GM18873 (cell line): ENCODE results near the gene OR14J1.
"Not testable (repeated sequence)": the region's sequence is repeated elsewhere in the genome, so short reads cannot be mapped to it uniquely, and the experiment has no call there.

Source experiments
- ATAC-seq: cut with Tn5 transposase; IDR thresholded peaks from one replicate; pipeline ENCODE4 v1.9.1; 2021; ENCODE audit warnings: mild to moderate bottlenecking, moderate library complexity, moderate number of reproducible peaks; ENCODE audit not compliant: unreplicated experiment, low FRiP score

OR14J1 gene, protein sequence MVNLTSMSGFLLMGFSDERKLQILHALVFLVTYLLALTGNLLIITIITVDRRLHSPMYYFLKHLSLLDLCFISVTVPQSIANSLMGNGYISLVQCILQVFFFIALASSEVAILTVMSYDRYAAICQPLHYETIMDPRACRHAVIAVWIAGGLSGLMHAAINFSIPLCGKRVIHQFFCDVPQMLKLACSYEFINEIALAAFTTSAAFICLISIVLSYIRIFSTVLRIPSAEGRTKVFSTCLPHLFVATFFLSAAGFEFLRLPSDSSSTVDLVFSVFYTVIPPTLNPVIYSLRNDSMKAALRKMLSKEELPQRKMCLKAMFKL

DNA sequence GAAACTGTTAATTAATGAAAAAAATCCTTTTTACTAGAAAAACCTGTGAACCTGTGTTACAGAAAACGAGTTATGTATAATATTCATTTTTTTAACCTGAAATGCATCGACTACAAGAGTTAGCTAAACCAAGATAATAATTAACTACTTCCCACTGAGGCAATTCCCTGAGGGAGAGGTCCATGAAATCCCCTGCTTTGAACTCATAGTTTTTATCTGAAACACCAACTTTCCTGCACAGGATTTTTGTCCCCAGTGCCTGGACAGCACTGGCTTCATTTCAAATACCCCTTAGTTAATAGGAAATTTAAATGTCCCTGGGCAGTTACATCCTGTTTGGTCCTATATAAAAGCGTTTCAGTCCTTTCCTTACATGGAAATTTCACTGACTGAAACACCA lies at the start of gene OR14J1:
Gene OR14J1 (plus strand): TSS at position 386 of the 400 bp plus-strand sequence. CDS start 4,989 bp downstream, outside the sequence.
- ATAC-seq = no peak

DNA sequence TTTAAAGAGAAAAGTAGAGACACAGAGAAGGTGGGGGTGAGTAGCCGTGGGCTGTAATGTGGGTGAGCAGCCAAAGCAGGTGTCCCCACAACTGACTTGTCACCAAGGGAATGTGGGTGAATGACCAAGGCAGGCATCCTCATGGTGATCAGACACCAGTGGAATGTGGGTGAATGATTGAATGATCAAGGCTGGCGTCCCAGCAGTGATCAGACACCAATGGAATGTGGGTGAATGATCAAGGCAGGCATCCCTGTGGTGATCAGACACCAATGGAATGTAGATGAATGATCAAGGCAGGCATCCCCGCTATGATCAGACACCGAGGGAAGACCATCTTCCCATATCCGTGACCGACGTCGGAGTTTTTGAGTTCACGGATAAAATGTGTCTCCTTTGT lies 49.8 kb upstream of the OR14J1 start:
- no peak for ATAC-seq

DNA sequence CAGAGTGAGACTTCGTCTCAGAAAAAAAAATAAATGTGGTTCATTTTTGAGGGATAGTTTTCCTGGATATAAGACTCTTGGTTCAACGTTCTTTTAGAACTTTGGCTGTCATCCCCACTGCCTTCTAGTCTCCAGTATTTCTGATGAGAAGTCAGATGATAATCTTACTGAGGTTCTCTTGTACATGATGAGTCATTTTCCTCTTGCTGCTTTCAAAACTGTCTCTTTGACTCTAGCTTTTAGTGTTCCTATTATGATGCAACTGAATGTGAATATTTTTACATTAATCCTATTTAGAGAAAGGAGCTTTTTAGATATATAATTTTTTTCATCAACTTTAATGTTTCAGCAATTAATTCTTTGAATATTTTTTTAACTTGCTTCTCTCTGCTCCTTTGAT lies 46.0 kb upstream of the OR14J1 start:
- no peak for ATAC-seq

DNA sequence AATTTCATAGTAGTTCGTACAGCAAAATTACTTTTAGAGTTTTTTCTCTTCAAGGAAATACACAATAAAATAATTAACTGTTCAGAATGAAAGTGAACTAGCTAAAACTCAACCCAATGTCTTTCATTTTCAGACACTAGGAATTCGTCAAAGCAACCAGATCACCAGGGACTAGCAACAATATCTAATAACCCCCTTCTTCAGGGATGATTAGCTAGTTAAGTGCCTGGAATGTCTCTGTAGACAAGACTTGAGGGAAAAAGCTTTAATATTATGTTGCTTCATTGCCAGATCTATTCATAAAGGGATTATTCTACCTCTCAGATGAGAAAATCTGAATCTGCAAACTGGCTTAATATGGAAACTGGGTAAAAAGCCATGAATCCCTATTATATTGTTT lies 41.8 kb upstream of the OR14J1 start:
- no peak for ATAC-seq

DNA sequence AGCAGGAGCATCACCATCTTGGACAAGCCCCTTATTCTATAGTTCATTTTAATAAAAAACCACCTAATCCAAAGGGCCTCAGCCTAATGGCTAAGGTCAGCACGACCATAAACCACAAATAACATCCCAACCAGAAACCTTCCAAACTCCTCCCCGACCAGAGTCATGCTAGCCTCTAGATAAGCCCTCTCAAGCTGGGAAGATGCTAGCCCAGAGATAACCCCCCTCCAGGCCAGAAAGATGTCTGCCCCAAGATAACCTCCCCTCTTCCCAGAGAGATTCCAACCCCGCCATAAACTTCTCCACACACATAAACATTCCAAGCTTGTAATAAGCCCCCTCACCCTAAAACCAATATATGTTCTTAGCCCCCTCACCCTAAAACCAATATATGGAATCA lies 38.5 kb upstream of the OR14J1 start:
- ATAC-seq = no peak

DNA sequence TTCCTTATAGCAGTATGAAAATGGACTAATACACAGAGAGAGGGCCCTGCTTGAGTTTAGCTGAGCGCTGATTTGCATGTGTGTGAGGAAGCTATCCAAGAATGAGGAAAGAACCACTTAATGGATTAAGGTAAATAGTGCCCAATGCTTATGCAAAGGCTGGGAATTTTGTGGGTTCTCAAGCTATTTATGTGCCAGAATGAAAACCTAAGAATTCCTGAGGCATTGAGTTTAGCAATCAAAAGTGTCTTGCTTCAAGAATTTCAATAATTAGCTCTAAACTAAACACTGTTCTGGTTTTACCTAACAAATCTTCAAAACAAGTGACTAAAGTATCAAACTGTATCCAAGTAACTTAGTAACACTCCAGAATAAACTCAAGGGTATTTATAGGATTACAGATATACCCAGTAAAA lies 7.0 kb upstream of the OR14J1 start:
- no peak for ATAC-seq

DNA sequence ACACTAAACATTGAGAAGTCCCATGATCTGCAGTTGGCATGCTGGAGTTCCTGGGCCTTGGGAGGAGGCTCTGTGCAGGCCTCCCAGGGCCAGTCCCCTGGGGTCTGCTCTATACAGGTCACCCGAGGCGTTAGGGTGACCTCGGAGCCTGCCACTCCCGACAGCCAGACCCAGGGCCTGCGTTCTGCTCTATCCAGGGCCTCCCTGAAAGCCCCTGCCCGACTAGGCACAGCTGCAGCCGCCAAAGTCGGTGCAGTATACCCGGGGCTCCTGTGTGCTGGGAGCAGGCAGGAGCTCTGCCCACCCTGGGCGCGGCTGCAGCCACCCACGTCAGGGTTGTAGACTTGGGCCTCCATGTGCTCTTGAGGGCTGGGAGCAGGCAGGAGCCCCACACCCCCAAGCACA lies 6.3 kb upstream of the OR14J1 start:
- ATAC-seq = no peak

DNA sequence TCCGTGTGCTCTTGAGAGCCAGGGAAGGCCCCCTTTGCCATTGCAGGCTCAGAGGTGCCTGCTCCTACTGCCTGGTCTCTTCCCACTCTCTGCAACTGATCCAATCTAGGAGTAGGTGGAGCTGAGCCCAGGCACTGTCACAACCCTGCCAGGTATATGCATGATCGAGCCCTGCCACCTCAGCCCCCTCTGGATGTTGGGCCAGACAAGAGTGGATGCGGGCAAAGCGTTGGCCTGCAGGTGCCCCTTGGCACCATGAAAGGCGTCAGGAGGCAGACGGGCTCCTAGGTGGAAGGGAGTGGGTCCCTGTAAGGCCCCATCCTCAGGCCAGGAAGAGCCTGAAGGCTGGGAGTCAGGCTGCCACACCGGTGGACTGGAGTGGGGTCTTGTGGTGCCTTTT lies 5.9 kb upstream of the OR14J1 start:
- no peak for ATAC-seq

DNA sequence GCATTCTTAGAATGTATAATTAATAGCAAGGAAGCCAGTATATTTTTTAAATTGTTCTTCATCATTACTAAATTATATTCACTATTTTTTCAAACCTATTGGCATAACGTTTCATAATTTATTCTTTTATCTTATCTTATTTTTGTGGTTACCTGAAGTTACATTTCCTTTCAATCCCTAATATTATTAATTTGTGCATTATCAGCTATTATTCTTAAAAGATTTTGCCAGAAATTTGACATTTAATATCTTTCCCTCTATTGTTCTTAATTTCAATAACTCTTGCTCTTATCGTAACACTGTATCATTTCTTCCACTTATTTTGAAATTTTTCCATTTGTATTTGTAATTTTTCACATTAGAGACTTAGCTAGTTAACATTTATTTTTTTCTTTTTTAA lies 18.4 kb downstream of the OR14J1 start:
- no peak for ATAC-seq

DNA sequence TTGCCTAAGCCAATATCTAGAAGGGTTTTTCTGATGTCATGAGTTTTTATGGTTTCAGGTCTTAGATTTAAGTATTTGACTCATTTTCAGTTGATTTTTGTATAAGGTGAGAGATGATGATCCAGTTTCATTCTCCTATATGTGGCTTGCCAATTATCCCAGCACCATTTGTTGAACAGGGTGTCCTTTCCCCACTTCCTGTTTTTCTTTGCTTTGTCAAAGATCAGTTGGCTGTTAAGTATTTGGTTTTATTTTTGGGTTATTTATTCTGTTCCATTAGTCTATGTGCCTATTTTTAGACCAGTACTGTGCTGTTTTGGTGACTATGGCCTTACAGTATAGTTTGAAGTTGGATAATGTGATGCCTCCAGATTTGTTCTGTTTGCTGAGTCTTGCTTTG lies 21.8 kb downstream of the OR14J1 start:
- ATAC-seq = not testable (repeated sequence)

DNA sequence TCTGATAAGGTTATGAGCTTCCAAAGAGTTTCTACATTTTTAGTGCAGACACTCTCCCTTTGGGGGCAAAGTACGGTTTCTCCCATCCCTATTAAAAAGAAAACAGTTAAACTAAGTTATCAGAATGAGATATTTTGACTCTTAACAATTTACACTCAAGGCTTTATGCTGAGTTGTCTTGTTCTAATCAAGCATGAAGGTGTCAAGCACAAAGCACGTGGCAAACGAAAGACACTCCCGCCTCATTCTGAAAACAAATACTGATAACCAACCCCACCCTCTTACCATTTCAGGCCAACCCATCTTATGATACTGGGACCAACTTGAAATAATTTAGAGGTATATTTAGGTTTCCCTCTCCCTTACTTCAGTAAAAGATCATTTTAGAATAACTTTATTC lies 24.3 kb downstream of the OR14J1 start:
- no peak for ATAC-seq

DNA sequence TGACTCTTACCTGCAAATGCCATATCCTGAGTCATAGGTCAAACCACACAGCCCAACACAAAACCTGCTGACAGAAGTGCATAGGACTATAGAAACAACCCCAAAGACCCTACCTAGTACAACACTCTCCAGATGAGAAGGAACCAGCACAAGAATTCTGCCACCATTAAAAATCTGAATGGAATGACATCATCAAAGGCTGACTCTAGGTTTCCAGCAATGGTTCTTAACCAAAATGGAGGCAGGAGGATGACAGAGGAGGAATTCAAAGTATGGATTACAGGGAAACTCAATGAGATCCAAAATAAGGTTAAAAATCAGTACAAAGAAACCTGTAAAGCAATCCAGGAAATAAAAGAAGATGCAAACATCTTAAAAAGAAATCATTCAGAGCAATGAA lies 31.2 kb downstream of the OR14J1 start:
- no peak for ATAC-seq

DNA sequence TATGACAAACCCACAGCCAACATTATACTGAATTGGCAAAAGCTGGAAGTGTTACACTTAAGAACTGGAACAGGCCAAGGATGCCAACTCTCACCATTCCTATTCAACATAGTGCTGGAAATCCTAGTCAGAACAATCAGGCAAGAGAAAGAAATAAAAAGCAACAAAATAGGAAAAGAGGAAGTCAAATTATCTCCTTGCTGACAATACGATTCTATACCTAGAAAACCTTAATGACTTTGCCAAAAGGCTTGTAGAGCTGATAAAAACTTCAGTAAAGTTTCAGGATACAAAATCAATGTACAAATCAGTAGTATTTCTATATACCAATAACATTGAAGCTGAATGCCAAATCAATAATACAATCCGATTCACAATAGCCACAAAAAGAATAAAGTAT lies 34.8 kb downstream of the OR14J1 start:
- ATAC-seq = no peak

DNA sequence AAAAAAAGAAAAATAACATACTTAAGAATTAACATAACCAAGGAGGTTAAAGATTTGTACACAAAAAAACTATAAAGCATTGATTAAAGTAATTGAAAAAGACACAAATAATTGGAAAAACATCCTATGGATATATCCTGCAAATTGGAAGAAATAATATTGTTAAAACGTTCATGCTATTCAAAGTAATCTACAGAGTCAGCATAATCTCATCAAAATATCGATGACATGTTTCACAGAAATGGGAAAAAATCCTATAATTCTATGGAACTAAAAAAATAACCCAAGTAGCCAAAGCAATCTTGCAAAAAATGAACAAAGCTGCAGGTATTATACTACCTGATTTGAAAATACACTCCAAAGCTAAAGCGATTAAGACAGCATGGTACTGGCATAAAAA lies 43.9 kb downstream of the OR14J1 start:
- no peak for ATAC-seq

DNA sequence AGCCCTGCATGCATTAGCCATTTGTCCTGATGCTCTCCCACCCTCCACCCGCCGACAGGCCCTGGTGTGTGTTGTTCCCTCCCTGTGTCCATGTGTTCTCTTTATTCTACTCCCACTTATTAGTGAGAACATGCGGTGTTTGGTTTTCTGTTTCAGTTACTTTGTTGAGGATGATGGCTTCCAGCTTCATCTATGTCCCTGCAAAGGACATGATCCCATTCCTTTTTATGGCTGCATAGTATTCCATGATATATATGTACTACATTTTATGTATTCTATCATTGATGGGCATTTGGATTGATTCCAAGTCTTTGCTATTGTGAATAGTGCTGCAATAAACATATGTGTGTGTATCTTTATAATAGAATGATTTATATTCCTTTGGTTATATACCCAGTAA lies 47.8 kb downstream of the OR14J1 start:
- not testable (repeated sequence) for ATAC-seq

DNA sequence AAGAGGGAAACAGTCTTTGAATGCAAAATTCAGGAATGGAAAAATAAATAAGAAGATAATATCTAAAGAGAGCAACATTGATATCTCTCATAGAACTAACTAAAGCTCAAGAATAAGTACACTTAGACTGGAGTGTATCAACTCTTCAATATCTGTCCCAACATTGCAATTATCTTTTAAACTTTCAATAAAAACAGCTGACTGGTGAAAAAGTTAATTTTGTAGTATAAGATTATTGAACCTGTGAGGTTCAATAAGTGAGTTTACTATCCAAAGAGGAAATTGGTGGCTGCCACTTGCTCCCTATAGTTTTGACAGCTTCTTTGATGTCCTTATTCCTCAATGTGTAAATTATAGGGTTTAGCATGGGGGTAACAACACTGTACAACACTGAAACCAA lies 53.5 kb downstream of the OR14J1 start:
- ATAC-seq = no peak

DNA sequence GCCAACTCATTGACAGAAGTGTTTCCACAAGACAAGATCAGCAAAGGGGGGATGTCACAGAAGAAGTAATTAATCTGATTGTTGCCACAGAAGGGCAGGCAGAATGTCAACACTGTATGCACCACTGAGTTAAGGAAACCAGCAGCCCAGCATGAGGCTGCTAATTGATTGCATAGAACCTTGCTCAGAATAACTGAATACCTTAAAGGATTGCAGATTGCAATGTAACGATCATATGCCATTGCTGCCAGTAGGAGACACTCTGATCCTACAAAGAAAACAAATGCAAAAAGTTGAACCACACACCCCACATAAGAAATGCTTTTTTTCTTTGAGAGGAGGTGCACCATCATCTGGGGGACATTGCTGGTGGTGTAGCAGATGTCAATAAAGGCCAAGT lies 54.1 kb downstream of the OR14J1 start:
- no peak for ATAC-seq
